ENCODE data around the gene TSPO2. TPM values are rescaled to one million over a fixed set of nuclear protein-coding genes. Genes with fewer than 3 reads are reported as not detected.

TSPO2 gene
- total and polyA plus RNA-seq, 2 of the 13 experiments (the other 11 are each of a cell fraction or from before 2014, with no cell fraction given): 0.55 TPM; not detected in 1

- 0 out of 2 replicates have a peak, but pooled peaks have one; percentile 20 for TF ChIP-seq SMAD3 (CRISPR knock-in tag; IDR thresholded peaks at IDR 0.05)
- no peak; the same call in 1 of the 2 replicates for TF ChIP-seq FOSL2 (CRISPR knock-in tag; IDR thresholded peaks at IDR 0.05)
- no peak for TF ChIP-seq ZNF280D (CRISPR knock-in tag; IDR thresholded peaks at IDR 0.05)
- TF ChIP-seq ZBTB20 (CRISPR knock-in tag; IDR thresholded peaks at IDR 0.05; ENCODE audit: borderline replicate concordance, low read depth): peak; percentile 40; the same call in 1 of the 2 replicates
- no peak for TF ChIP-seq CSRNP2 (CRISPR knock-in tag; conservative IDR thresholded peaks at IDR 0.05; ENCODE audit: low read depth)
- TF ChIP-seq, protein P1, sequence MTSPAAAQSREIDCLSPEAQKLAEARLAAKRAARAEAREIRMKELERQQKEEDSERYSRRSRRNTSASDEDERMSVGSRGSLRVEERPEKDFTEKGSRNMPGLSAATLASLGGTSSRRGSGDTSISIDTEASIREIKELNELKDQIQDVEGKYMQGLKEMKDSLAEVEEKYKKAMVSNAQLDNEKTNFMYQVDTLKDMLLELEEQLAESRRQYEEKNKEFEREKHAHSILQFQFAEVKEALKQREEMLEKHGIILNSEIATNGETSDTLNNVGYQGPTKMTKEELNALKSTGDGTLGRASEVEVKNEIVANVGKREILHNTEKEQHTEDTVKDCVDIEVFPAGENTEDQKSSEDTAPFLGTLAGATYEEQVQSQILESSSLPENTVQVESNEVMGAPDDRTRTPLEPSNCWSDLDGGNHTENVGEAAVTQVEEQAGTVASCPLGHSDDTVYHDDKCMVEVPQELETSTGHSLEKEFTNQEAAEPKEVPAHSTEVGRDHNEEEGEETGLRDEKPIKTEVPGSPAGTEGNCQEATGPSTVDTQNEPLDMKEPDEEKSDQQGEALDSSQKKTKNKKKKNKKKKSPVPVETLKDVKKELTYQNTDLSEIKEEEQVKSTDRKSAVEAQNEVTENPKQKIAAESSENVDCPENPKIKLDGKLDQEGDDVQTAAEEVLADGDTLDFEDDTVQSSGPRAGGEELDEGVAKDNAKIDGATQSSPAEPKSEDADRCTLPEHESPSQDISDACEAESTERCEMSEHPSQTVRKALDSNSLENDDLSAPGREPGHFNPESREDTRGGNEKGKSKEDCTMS (CRISPR knock-in tag; conservative IDR thresholded peaks at IDR 0.05): no peak; the same call in 1 of the 2 replicates
- TF ChIP-seq PITX1 (CRISPR knock-in tag; IDR thresholded peaks at IDR 0.05): peak; percentile 28; the same call in 1 of the 2 replicates
- TF ChIP-seq ZNF558 (CRISPR knock-in tag; IDR thresholded peaks at IDR 0.05; ENCODE audit: borderline replicate concordance): no peak
- no peak for TF ChIP-seq RFXAP (CRISPR knock-in tag; IDR thresholded peaks at IDR 0.05; ENCODE audit: borderline replicate concordance)
- TF ChIP-seq TEAD3 (CRISPR knock-in tag; optimal IDR thresholded peaks at IDR 0.05; ENCODE audit: borderline replicate concordance): peak; percentile 18
- TF ChIP-seq ZNF251 (CRISPR knock-in tag; IDR thresholded peaks at IDR 0.05): no peak
- TF ChIP-seq KDM1A (CRISPR knock-in tag; IDR thresholded peaks at IDR 0.05): no peak
- no peak for TF ChIP-seq CEBPB (IDR thresholded peaks at IDR 0.05; ENCODE audit: borderline replicate concordance, low read depth, low read length)
- TF ChIP-seq ZNF562 (CRISPR knock-in tag; IDR thresholded peaks at IDR 0.05; ENCODE audit: borderline replicate concordance): no peak
- TF ChIP-seq STAT6 (CRISPR knock-in tag; IDR thresholded peaks at IDR 0.05; ENCODE audit: borderline replicate concordance): no peak
- TF ChIP-seq SCMH1 (CRISPR knock-in tag; IDR thresholded peaks at IDR 0.05; ENCODE audit: borderline replicate concordance): no peak
- no peak for TF ChIP-seq ZNF616 (CRISPR knock-in tag; IDR thresholded peaks at IDR 0.05; ENCODE audit: low read depth)
Measured at GRCh38 chr6:41073203-41073967, 31.1 kb downstream of the TSPO2 start (continued).

Measured in HepG2 (cell line).